Kidney (tissue), 14 donors: ENCODE results near the gene BFSP2. TPM values are rescaled to one million over a fixed set of nuclear protein-coding genes. Genes with fewer than 3 reads are reported as not detected.
A peak's percentile ranks its signal among the peaks of the same experiment; 100 is the strongest.
"Not testable (repeated sequence)": the region's sequence is repeated elsewhere in the genome, so short reads cannot be mapped to it uniquely, and the experiment has no call there.

ENCODE experiments used
- DNase-seq, 5 donors: peaks; one replicate each; pipeline ENCODE4 v3.0.0-alpha.2; 2013 to 2020
- FAIRE-seq: peaks from 2 replicates; lab custom pipeline; 2012; peaks lifted over from hg19 to GRCh38; lab: Jason Lieb, UNC
- H3K27ac ChIP-seq, 2 donors: one replicate each; pipeline ENCODE4 v1.7.0; 2013; ENCODE audit warnings: low read depth in 2 of 2, low read length in 2 of 2, inconsistent platforms in 1 of 2
- H3K27me3 ChIP-seq: one replicate; pipeline ENCODE4 v1.7.1; 2013; ENCODE audit warnings: low read length, inconsistent platforms; ENCODE audit not compliant: control insufficient read depth, insufficient read depth
- H3K36me3 ChIP-seq, 3 donors: one replicate each; pipeline versions ENCODE4 v1.7.0 to v1.7.1; 2013; ENCODE audit warnings: low read length in 3 of 3, control low read depth in 1 of 3, inconsistent platforms in 1 of 3; ENCODE audit not compliant: insufficient read depth in 3 of 3, control insufficient read depth in 2 of 3
- H3K4me1 ChIP-seq, 3 donors: one replicate each; pipeline versions ENCODE4 v1.7.0 to v1.7.1; 2013; ENCODE audit warnings: low read length in 3 of 3, inconsistent platforms in 1 of 3, low read depth in 1 of 3; ENCODE audit not compliant: control insufficient read depth in 2 of 3, insufficient read depth in 2 of 3
- H3K4me3 ChIP-seq, 3 donors: one replicate each; pipeline versions ENCODE4 v1.7.0 to v1.8.1; 2013; ENCODE audit warnings: low read length in 3 of 3, control low read depth in 1 of 3, inconsistent platforms in 1 of 3
- H3K9ac ChIP-seq, 3 donors: one replicate each; pipeline versions ENCODE4 v1.7.0 to v1.7.1; 2013; ENCODE audit warnings: low read length in 3 of 3, control low read depth in 1 of 3, inconsistent platforms in 1 of 3
- H3K9me3 ChIP-seq, 3 donors: one replicate each; pipeline versions ENCODE4 v1.7.0 to v1.7.1; 2013; ENCODE audit warnings: low read length in 3 of 3, control low read depth in 1 of 3, inconsistent platforms in 1 of 3; ENCODE audit not compliant: control insufficient read depth in 2 of 3, insufficient read depth in 1 of 3
- CTCF ChIP-seq: IDR thresholded peaks from 3 replicates; pipeline ENCODE4 v1.5.1; 2012; ENCODE audit warnings: mild to moderate bottlenecking, moderate library complexity, borderline replicate concordance; ENCODE audit not compliant: insufficient read depth; ENCODE audit errors: extremely low read depth
- intact Hi-C: fragments of 100-400 bp; cut with DNase I; formaldehyde crosslinking; loops from one replicate; pipeline ENCODE4 v1.11.1; 2022
- polyA plus RNA-seq: library from polyadenylated mRNA; stranded (reverse); fragments of 350-450 nt; fragmentation: Illumina TruSeq; extraction: RNeasy Lipid Tissue Mini Kit (QIAGEN cat#74804); gene quantifications from one replicate; pipeline ENCODE4 v1.2.3, GENCODE V29; 2014; ENCODE audit warnings: low read depth, low replicate concordance; ENCODE audit not compliant: insufficient read depth
- total RNA-seq: library from RNA; stranded (reverse); fragmentation: NEBNext Ultra II Directional; extraction: Animal tissue kit (Norgen Biotek cat#: 25700); gene quantifications from one replicate; pipeline ENCODE4 v1.2.1, GENCODE V29; 2021
- donor health status: control.
- donor health status: control.
- donor health status: control.
- donor health status: control.
- donor health status: control.
- donor health status: DM: yes; HTN: yes; CAD: no.
- donor health status: Normal renal cell carcinoma (clear cell type).

The BFSP2 gene
- total and polyA plus RNA-seq, 2 donors from 2014 or later, result 0.41 to 0.86 TPM

GRCh38 chr3:133472889-133473288 is 73.0 kb downstream of the BFSP2 start:
- no peaks in the 10 kb centered on the region for H3K36me3 ChIP-seq
- no peaks in the 10 kb centered on the region for H3K27me3 ChIP-seq
- TF ChIP-seq CTCF, result no peak
- no peak overlapping the region for H3K27ac ChIP-seq
- H3K9ac ChIP-seq, result no peak overlapping the region
- intact Hi-C loops, result no loop called here
- H3K4me3 ChIP-seq, result no peak overlapping the region
- peaks cover 0 to 4% (median 0%) of the 10 kb centered on the region in 3 donors for H3K4me1 ChIP-seq
- H3K9me3 ChIP-seq, result no peaks in the 10 kb centered on the region
- FAIRE-seq (no peak), DNase-seq (no peak)

- H3K9ac ChIP-seq, H3K9me3 ChIP-seq, FAIRE-seq, H3K4me1 ChIP-seq, H3K36me3 ChIP-seq, H3K27ac ChIP-seq, H3K27me3 ChIP-seq, DNase-seq, H3K4me3 ChIP-seq, intact Hi-C loops: not testable (repeated sequence)
These were observed 73.8 kb downstream of the BFSP2 start for GRCh38 chr3:133473472-133474191.

GRCh38 chr3:133474251-133474801 is 74.5 kb downstream of the BFSP2 start:
- Histone ChIP-seq H3K36me3 (no peaks in the 10 kb centered on the region), H3K27ac (no peak overlapping the region), H3K9ac (no peak overlapping the region), H3K27me3 (no peaks in the 10 kb centered on the region), H3K4me3 (no peak overlapping the region), H3K9me3 (no peaks in the 10 kb centered on the region), H3K4me1 (peaks cover 0 to 4% (median 0%) of the 10 kb centered on the region in 3 donors)
- no peak for TF ChIP-seq CTCF
- intact Hi-C loops, result no loop called here
- DNase-seq, result peak in 1 of 5 donors; percentile 50
- no peak for FAIRE-seq

- no peak overlapping the region for H3K27ac ChIP-seq
- FAIRE-seq, result no peak
- intact Hi-C loops, result no loop called here
These were observed 75.0 kb downstream of the BFSP2 start for GRCh38 chr3:133474817-133475216.

More at GRCh38 chr3:133474817-133475216, 75.0 kb downstream of the BFSP2 start:
- TF ChIP-seq CTCF, result no peak
- H3K9me3 ChIP-seq, result no peaks in the 10 kb centered on the region
- H3K9ac ChIP-seq, result no peak overlapping the region
- H3K4me3 ChIP-seq, result no peak overlapping the region
- DNase-seq, result no peak
- H3K36me3 ChIP-seq, result no peaks in the 10 kb centered on the region
- peaks cover 0 to 4% (median 0%) of the 10 kb centered on the region in 3 donors for H3K4me1 ChIP-seq
- no peaks in the 10 kb centered on the region for H3K27me3 ChIP-seq
